HepG2 (cell line): ENCODE results near the gene STMN1. TPM values are rescaled to one million over a fixed set of nuclear protein-coding genes. Genes with fewer than 3 reads are reported as not detected.

Experiments used
- ATAC-seq: fragments of 200-7000 bp; cut with Tn5 transposase; 3 replicates; pipeline ENCODE4 v1.9.1; 2020; ENCODE audit warnings: mild to moderate bottlenecking, moderate library complexity
- BruUV-seq: library from RNA; stranded (reverse); fragments of 400-500 nt; replicated peaks from 2 replicates; lab custom pipeline; 2021; lab: Mats Ljungman, UMichigan
- CTCF ChIA-PET: fragments of 300-600 bp; formaldehyde crosslinking; extraction: SDS; loops from one replicate; lab custom pipeline; 2021; ENCODE audit warnings: low total read pairs, inconsistent platforms, low intra/inter-chr PET ratio; lab: Yijun Ruan, JAX
- POLR2A ChIA-PET: fragments of 350-600 bp; sonication (Branson Sonifier 250); formaldehyde crosslinking; loops from one replicate; lab custom pipeline; 2020; ENCODE audit warnings: antibody characterized with exemption, inconsistent platforms; lab: Yijun Ruan, JAX
- DNase-seq: peaks from one replicate; pipeline ENCODE4 v3.0.0-alpha.2; 2015; ENCODE audit warnings: low spot score
- FAIRE-seq: peaks from 3 replicates; lab custom pipeline; 2011; peaks lifted over from hg19 to GRCh38; lab: Jason Lieb, UNC
- H2AFZ ChIP-seq: one replicate; pipeline ENCODE4 v1.6.1; 2011; ENCODE audit warnings: low read length, inconsistent platforms
- H3K27ac ChIP-seq: fragments of 300-600 bp; 3 replicates; pipeline ENCODE4 v1.8.0; 2011; ENCODE audit warnings: mixed run types, mild to moderate bottlenecking, mixed read lengths, low read length, inconsistent platforms; ENCODE audit not compliant: insufficient read depth; ENCODE audit errors: extremely low read length
- H3K27me3 ChIP-seq, 2 experiments: fragments of 200-600 bp in 1 of 2; 2 replicates in 1 of 2; 3 replicates in 1 of 2; pipeline versions ENCODE4 v1.6.0 to v1.8.0; 2011; ENCODE audit warnings: low read length in 2 of 2, mild to moderate bottlenecking in 2 of 2, moderate library complexity in 2 of 2, inconsistent platforms in 1 of 2; ENCODE audit not compliant: insufficient read depth in 2 of 2, control insufficient read depth in 1 of 2
- H3K36me3 ChIP-seq, 2 experiments: fragments of 200-600 bp in 1 of 2; replicated peaks in 1 of 2; 2 replicates in 1 of 2; 3 replicates in 1 of 2; pipeline versions ENCODE4 v1.5.1 to v1.8.0; 2011; ENCODE audit warnings: low read length in 2 of 2, inconsistent platforms in 1 of 2; ENCODE audit not compliant: insufficient read depth in 2 of 2, control insufficient read depth in 1 of 2
- H3K4me1 ChIP-seq: 2 replicates; pipeline ENCODE4 v1.5.1; 2012; ENCODE audit warnings: low read length, inconsistent platforms; ENCODE audit not compliant: insufficient read depth
- H3K4me2 ChIP-seq: 2 replicates; pipeline ENCODE4 v1.6.0; 2011; ENCODE audit warnings: low read depth, low read length, inconsistent platforms
- H3K4me3 ChIP-seq, 3 experiments: fragments of 200-600 bp in 1 of 3; sonication (generic), shearing (Covaris generic) in 1 of 3; replicated peaks in 1 of 3; 2 replicates each; pipeline ENCODE4 v1.5.1; 2011 to 2016; ENCODE audit warnings: low read length in 3 of 3, inconsistent platforms in 2 of 3, low read depth in 2 of 3, mild to moderate bottlenecking in 2 of 3, control low read depth in 1 of 3, mixed read lengths in 1 of 3; ENCODE audit not compliant: insufficient read depth in 1 of 3
- H3K79me2 ChIP-seq: one replicate; pipeline ENCODE4 v1.6.1; 2011; ENCODE audit warnings: low read length, inconsistent platforms; ENCODE audit not compliant: insufficient read depth
- H3K9ac ChIP-seq: 2 replicates; pipeline ENCODE4 v1.6.0; 2011; ENCODE audit warnings: mild to moderate bottlenecking, low read depth, low read length, inconsistent platforms; ENCODE audit not compliant: insufficient read depth
- H3K9me3 ChIP-seq: 2 replicates; pipeline ENCODE4 v1.5.1; 2012; ENCODE audit warnings: mild to moderate bottlenecking, low read length
- H4K20me1 ChIP-seq: 2 replicates; pipeline ENCODE4 v1.6.0; 2011; ENCODE audit warnings: inconsistent platforms, mild to moderate bottlenecking, low read length, moderate library complexity; ENCODE audit not compliant: insufficient read depth
- ARNT ChIP-seq: fragments of 450-650 bp; IDR thresholded peaks from 2 replicates; pipeline ENCODE4 v1.6.1; 2017
- ATAD3A ChIP-seq: sonication (generic); formaldehyde crosslinking; IDR thresholded peaks from 2 replicates; pipeline ENCODE4 v1.4.0; 2020; ENCODE audit warnings: missing genetic modification reagents
- CEBPB ChIP-seq: IDR thresholded peaks from 2 replicates; pipeline ENCODE4 v1.6.1; 2011; ENCODE audit warnings: low read depth, low read length, improper control_type of control experiment, borderline replicate concordance
- FOSL2 ChIP-seq: sonication (generic); formaldehyde crosslinking; IDR thresholded peaks from 2 replicates; pipeline ENCODE4 v1.4.0; 2020; ENCODE audit warnings: missing genetic modification reagents
- HIVEP1 ChIP-seq: sonication (generic); formaldehyde crosslinking; IDR thresholded peaks from 2 replicates; pipeline ENCODE4 v1.4.0; 2020; ENCODE audit warnings: mild to moderate bottlenecking, missing genetic modification reagents
- KMT2B ChIP-seq: IDR thresholded peaks from 2 replicates; pipeline ENCODE4 v1.6.1; 2016; ENCODE audit warnings: missing genetic modification reagents, missing compliant biosample characterization
- MAZ ChIP-seq, 2 experiments: sonication (generic) in 1 of 2; formaldehyde crosslinking in 1 of 2; IDR thresholded peaks; 2 replicates each; pipeline versions ENCODE4 v1.5.0 to v1.6.1; 2012 to 2020; ENCODE audit warnings: low read depth in 2 of 2, mild to moderate bottlenecking in 2 of 2, borderline replicate concordance in 1 of 2, improper control_type of control experiment in 1 of 2, low read length in 1 of 2, missing genetic modification reagents in 1 of 2, moderate library complexity in 1 of 2
- SMARCC2 ChIP-seq: fragments of 450-650 bp; IDR thresholded peaks from 2 replicates; pipeline ENCODE4 v1.6.1; 2017; ENCODE audit warnings: antibody characterized with exemption, mild to moderate bottlenecking
- SMYD3 ChIP-seq: sonication (generic); formaldehyde crosslinking; IDR thresholded peaks from 2 replicates; pipeline ENCODE4 v1.8.1; 2023; ENCODE audit warnings: mild to moderate bottlenecking, missing genetic modification reagents
- SRSF1 ChIP-seq: fragments of 200-400 bp; formaldehyde crosslinking; optimal IDR thresholded peaks from 2 replicates; pipeline ENCODE3; 2017; ENCODE audit warnings: mild to moderate bottlenecking, low read depth, low read length, moderate library complexity
- TBL1XR1 ChIP-seq: fragments of 150-350 bp; IDR thresholded peaks from 2 replicates; pipeline ENCODE4 v1.6.1; 2014; ENCODE audit warnings: borderline replicate concordance, low read length; ENCODE audit not compliant: partially characterized antibody
- YEATS2 ChIP-seq: sonication (generic); formaldehyde crosslinking; IDR thresholded peaks from 2 replicates; pipeline ENCODE4 v1.4.0; 2020; ENCODE audit warnings: missing genetic modification reagents, borderline replicate concordance
- ZNF17 ChIP-seq: sonication (generic); formaldehyde crosslinking; IDR thresholded peaks from 2 replicates; pipeline ENCODE4 v1.5.0; 2020; ENCODE audit warnings: mild to moderate bottlenecking, missing genetic modification reagents
- ZNF496 ChIP-seq: sonication (generic); formaldehyde crosslinking; IDR thresholded peaks from 2 replicates; pipeline ENCODE4 v1.8.1; 2023; ENCODE audit warnings: mild to moderate bottlenecking, moderate library complexity, missing genetic modification reagents; ENCODE audit not compliant: insufficient replicate concordance
- ZNF549 ChIP-seq: sonication (generic); formaldehyde crosslinking; IDR thresholded peaks from 2 replicates; pipeline ENCODE4 v1.5.0; 2020; ENCODE audit warnings: missing genetic modification reagents
- WGBS: methylation state at CpG from one replicate; pipeline ENCODE4 v1.1.6; 2017; ENCODE audit warnings: low lambda C conversion rate; 5-methylcytosine and 5-hydroxymethylcytosine counted together
- in situ Hi-C: cut with HindIII; loops from 2 replicates; pipeline ENCODE4 v1.10.0; 2017; ENCODE audit warnings: low pct_unique_long_range_greater_than_20kb; ENCODE audit not compliant: extremely low pct_ligation_motif_present
- intact Hi-C: fragments of 100-400 bp; cut with micrococcal nuclease; formaldehyde crosslinking; loops from one replicate; pipeline ENCODE4 v1.10.0; 2022; ENCODE audit not compliant: unreplicated experiment
- polyA plus RNA-seq, 8 experiments: library from polyadenylated mRNA; depleted of rRNA in 3 of 8; stranded (reverse) in 7 of 8; unstranded in 1 of 8; fragments of >200 nt; fragmentation: Illumina TruSeq in 4 of 8; extraction: Trizol in 4 of 8; gene quantifications; 2 replicates each; pipeline versions ENCODE4 v1.2.1 to v1.2.3, GENCODE V29; 2011 to 2016; ENCODE audit warnings: low read depth in 4 of 8, missing spikeins in 1 of 8, mixed read lengths in 1 of 8; ENCODE audit not compliant: insufficient read depth in 1 of 8
- total RNA-seq, 5 experiments: library from RNA; depleted of rRNA; stranded (reverse); fragments of >200 nt; fragmentation: Illumina TruSeq; extraction: Trizol; gene quantifications; 2 replicates each; pipeline ENCODE4 v1.2.3, GENCODE V29; 2016; ENCODE audit warnings: low read depth in 1 of 5
- TF ChIP-seq, protein P1 (sequence below): sonication (generic); formaldehyde crosslinking; IDR thresholded peaks from 2 replicates; pipeline ENCODE4 v1.4.0; 2020; ENCODE audit warnings: missing genetic modification reagents, borderline replicate concordance
- TF ChIP-seq, protein P2 (sequence below): sonication (generic); formaldehyde crosslinking; IDR thresholded peaks from 2 replicates; pipeline ENCODE4 v1.8.0; 2022; ENCODE audit warnings: mild to moderate bottlenecking, missing genetic modification reagents

Gene STMN1
- total and polyA plus RNA-seq, 2 of the 13 experiments (the other 11 are each of a cell fraction or from before 2014, with no cell fraction given), result 45.9 to 409 TPM

DNA sequence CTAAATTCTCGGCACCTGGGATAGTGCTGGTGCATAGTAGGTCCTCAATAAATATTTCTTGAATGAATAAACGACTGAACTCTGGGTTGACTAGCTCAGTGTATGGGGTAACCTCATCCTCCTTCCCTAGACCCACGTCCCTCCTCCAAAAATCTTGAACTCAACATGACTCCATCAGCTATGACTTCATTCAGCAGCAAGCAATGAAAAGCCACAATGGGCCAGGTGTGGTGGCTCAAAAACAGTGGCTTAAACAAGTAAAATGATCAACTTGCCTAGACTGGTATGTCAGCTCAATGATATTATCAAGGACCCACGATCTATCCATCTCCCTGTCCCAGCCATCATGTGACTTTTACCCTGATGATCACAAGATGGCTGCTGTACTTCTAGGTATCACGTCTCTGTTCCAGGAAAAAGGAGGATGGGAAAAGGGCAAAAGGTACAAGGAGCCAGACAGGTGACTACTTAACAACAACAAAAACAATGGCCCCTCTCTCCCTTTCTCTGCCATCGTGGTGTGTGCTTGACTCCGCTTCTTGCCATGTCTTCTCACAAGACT, 17.7 kb downstream of the STMN1 start:
- TF ChIP-seq, protein P1, sequence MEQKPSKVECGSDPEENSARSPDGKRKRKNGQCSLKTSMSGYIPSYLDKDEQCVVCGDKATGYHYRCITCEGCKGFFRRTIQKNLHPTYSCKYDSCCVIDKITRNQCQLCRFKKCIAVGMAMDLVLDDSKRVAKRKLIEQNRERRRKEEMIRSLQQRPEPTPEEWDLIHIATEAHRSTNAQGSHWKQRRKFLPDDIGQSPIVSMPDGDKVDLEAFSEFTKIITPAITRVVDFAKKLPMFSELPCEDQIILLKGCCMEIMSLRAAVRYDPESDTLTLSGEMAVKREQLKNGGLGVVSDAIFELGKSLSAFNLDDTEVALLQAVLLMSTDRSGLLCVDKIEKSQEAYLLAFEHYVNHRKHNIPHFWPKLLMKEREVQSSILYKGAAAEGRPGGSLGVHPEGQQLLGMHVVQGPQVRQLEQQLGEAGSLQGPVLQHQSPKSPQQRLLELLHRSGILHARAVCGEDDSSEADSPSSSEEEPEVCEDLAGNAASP (CRISPR knock-in tag), result no peak
- TF ChIP-seq, protein P2, sequence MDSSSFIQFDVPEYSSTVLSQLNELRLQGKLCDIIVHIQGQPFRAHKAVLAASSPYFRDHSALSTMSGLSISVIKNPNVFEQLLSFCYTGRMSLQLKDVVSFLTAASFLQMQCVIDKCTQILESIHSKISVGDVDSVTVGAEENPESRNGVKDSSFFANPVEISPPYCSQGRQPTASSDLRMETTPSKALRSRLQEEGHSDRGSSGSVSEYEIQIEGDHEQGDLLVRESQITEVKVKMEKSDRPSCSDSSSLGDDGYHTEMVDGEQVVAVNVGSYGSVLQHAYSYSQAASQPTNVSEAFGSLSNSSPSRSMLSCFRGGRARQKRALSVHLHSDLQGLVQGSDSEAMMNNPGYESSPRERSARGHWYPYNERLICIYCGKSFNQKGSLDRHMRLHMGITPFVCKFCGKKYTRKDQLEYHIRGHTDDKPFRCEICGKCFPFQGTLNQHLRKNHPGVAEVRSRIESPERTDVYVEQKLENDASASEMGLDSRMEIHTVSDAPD (CRISPR knock-in tag), result no peak
- no peak for TF ChIP-seq YEATS2 (CRISPR knock-in tag)
- no peak for TF ChIP-seq ATAD3A (CRISPR knock-in tag)
- no peak for TF ChIP-seq TBL1XR1
- TF ChIP-seq KMT2B (CRISPR knock-in tag), result no peak
- no peak for TF ChIP-seq ZNF496 (CRISPR knock-in tag)
- no peak for TF ChIP-seq FOSL2 (CRISPR knock-in tag)
- no peak for TF ChIP-seq MAZ (IDR thresholded peaks at IDR 0.05; ENCODE audit: borderline replicate concordance, low read depth, low read length)
- TF ChIP-seq MAZ (CRISPR knock-in tag; IDR thresholded peaks at IDR 0.05; ENCODE audit: low read depth), result no peak
- TF ChIP-seq ARNT, result no peak
- TF ChIP-seq ZNF549 (CRISPR knock-in tag), result no peak
- TF ChIP-seq SMYD3 (CRISPR knock-in tag), result no peak
- TF ChIP-seq ZNF17, result no peak
- TF ChIP-seq SRSF1, result no peak
- no peak for TF ChIP-seq HIVEP1 (CRISPR knock-in tag)
- no peak for TF ChIP-seq SMARCC2
- TF ChIP-seq CEBPB, result no peak
- Histone ChIP-seq H4K20me1 (no peaks in the 10 kb centered on the region), H3K79me2 (no peaks in the 10 kb centered on the region), H3K4me1 (peaks cover 52% of the 10 kb centered on the region), H3K9ac (no peak overlapping the region), H3K27me3 (no peaks in the 10 kb centered on the region), H3K4me3 (no peak overlapping the region), H3K9me3 (no peaks in the 10 kb centered on the region), H3K4me2 (no peak overlapping the region), H3K27ac (no peak overlapping the region), H3K36me3 (no peaks in the 10 kb centered on the region; a peak in 1 of 5 replicates), H2AFZ (no peak overlapping the region)
- intact Hi-C loops, result no loop called here
- ChIA-PET CTCF (no interaction called here), POLR2A (no interaction called here)
- no peak for ATAC-seq
- BruUV-seq, result no TSS peak
- no peak for DNase-seq
- in situ Hi-C loops, result loop anchor here (5.0 kb wide), 1 partner anchor 51 kb away; no protein-coding TSS in a partner anchor
- 78% methylated on average over 7 of the region's 7 CpGs for WGBS
- no peak for FAIRE-seq
